Measurements from ENCODE around the gene ATP6AP2.

GRCh38 chrX:40623139-40623536, 42.4 kb downstream of the ATP6AP2 start, which contains the start of gene MPC1L:
- no peak for TF ChIP-seq KAT2B (IDR thresholded peaks at IDR 0.05; ENCODE audit: borderline replicate concordance, low read depth, low read length)
- no peak for TF ChIP-seq CCAR2 (optimal IDR thresholded peaks at IDR 0.05; ENCODE audit: low read depth, low read length)
- TF ChIP-seq ZNF24 (IDR thresholded peaks at IDR 0.05): no peak
- no peak for TF ChIP-seq TEAD3 (CRISPR knock-in tag; optimal IDR thresholded peaks at IDR 0.05; ENCODE audit: borderline replicate concordance)
